K562 (cell line): ENCODE results near the gene PBRM1. TPM values are rescaled to one million over a fixed set of nuclear protein-coding genes. Genes with fewer than 3 reads are reported as not detected.

Experiments used
- ATF3 ChIP-seq, 2 experiments: fragments of 450-650 bp in 1 of 2; sonication (generic) in 1 of 2; formaldehyde crosslinking in 1 of 2; IDR thresholded peaks in 1 of 2; conservative IDR thresholded peaks in 1 of 2; 2 replicates each; pipeline versions ENCODE4 v1.6.1 to v1.8.1; 2016 to 2023; ENCODE audit warnings: mild to moderate bottlenecking in 2 of 2, moderate library complexity in 2 of 2, inconsistent platforms in 1 of 2, missing genetic modification reagents in 1 of 2
- CEBPG ChIP-seq, 3 experiments: fragments of 200-800 bp in 1 of 3; sonication (Bioruptor generic) in 1 of 3; sonication (generic) in 1 of 3; formaldehyde crosslinking in 1 of 3; IDR thresholded peaks in 2 of 3; conservative IDR thresholded peaks in 1 of 3; 2 replicates each; pipeline versions ENCODE4 v1.6.1 to v1.8.0; 2016 to 2022; ENCODE audit warnings: missing compliant biosample characterization in 2 of 3, missing genetic modification characterization in 2 of 3, mild to moderate bottlenecking in 1 of 3, missing genetic modification reagents in 1 of 3
- CHD4 ChIP-seq: fragments of 200-600 bp; sonication (generic); IDR thresholded peaks from 3 replicates; pipeline ENCODE4 v1.6.1; 2012; ENCODE audit warnings: low read depth, mild to moderate bottlenecking, mixed read lengths, low read length, inconsistent platforms; ENCODE audit not compliant: insufficient read depth, insufficient replicate concordance, poor library complexity, severe bottlenecking
- HMG20A ChIP-seq: fragments of 450-650 bp; formaldehyde crosslinking; conservative IDR thresholded peaks from 2 replicates; pipeline ENCODE4 v1.4.0; 2020; ENCODE audit warnings: mild to moderate bottlenecking, mixed read lengths
- KAT7 ChIP-seq: sonication (generic); formaldehyde crosslinking; IDR thresholded peaks from 2 replicates; pipeline ENCODE4 v1.8.0; 2022; ENCODE audit warnings: missing genetic modification reagents, mild to moderate bottlenecking, borderline replicate concordance
- OTX1 ChIP-seq: fragments of 450-650 bp; formaldehyde crosslinking; IDR thresholded peaks from 2 replicates; pipeline ENCODE4 v1.4.0; 2022; ENCODE audit warnings: mild to moderate bottlenecking
- RERE ChIP-seq: sonication (generic); formaldehyde crosslinking; IDR thresholded peaks from 2 replicates; pipeline ENCODE4 v1.8.0; 2023; ENCODE audit warnings: missing genetic modification reagents, mild to moderate bottlenecking, borderline replicate concordance
- THAP12 ChIP-seq: fragments of 250-450 bp; sonication (Bioruptor Pico); IDR thresholded peaks from 2 replicates; pipeline ENCODE4 v1.9.0; 2021; ENCODE audit warnings: mild to moderate bottlenecking, inconsistent platforms
- XRCC5 ChIP-seq: fragments of 200-400 bp; formaldehyde crosslinking; IDR thresholded peaks from 2 replicates; pipeline ENCODE4 v1.6.1; 2017; ENCODE audit warnings: low read depth, mild to moderate bottlenecking, low read length
- ZFP91 ChIP-seq: sonication (generic); formaldehyde crosslinking; IDR thresholded peaks from 2 replicates; pipeline ENCODE4 v1.8.0; 2022; ENCODE audit warnings: mild to moderate bottlenecking, missing genetic modification reagents
- ZNF57 ChIP-seq: fragments of 450-650 bp; formaldehyde crosslinking; IDR thresholded peaks from 2 replicates; pipeline ENCODE4 v1.4.0; 2020; ENCODE audit warnings: mild to moderate bottlenecking, moderate library complexity
- ZNF668 ChIP-seq: fragments of 250-450 bp; sonication (Bioruptor Pico); IDR thresholded peaks from 2 replicates; pipeline ENCODE4 v1.8.0; 2022; ENCODE audit warnings: mild to moderate bottlenecking, inconsistent platforms
- polyA plus RNA-seq, 8 experiments: library from polyadenylated mRNA; depleted of rRNA in 4 of 8; stranded (reverse) in 5 of 8; unstranded in 3 of 8; fragments of >200 nt; fragmentation: Nextera tagmentation in 2 of 8; fragmentation: Illumina TruSeq in 1 of 8; extraction: Ambion mirVana in 2 of 8; extraction: Trizol in 1 of 8; gene quantifications; 2 replicates each; pipeline versions ENCODE4 v1.2.1 to v1.2.3, GENCODE V29; 2011 to 2014; ENCODE audit warnings: inconsistent platforms in 1 of 8, missing spikeins in 1 of 8
- total RNA-seq, 7 experiments: library from RNA; depleted of rRNA in 6 of 7; stranded (reverse); fragments of >200 nt in 6 of 7; fragmentation: Illumina TruSeq in 2 of 7; extraction: Trizol in 2 of 7; gene quantifications; 2 replicates each; pipeline versions ENCODE4 v1.2.1 to v1.2.3, GENCODE V29; 2011 to 2021; ENCODE audit warnings: low replicate concordance in 1 of 7

PBRM1 gene
- total and polyA plus RNA-seq, 9 of the 15 experiments (the other 6 are each of a cell fraction or from before 2014, with no cell fraction given): 3.9 to 31.8 (median 19.0) TPM

GRCh38 chr3:52670621-52671521 lies 14.8 kb downstream of the PBRM1 start (continued):
- TF ChIP-seq ZFP91 (CRISPR knock-in tag) (no peak), THAP12 (CRISPR knock-in tag) (no peak), OTX1 (CRISPR knock-in tag) (no peak), CEBPG (CRISPR knock-in tag; IDR thresholded peaks at IDR 0.05) (peak; percentile 52), CEBPG (tag; conservative IDR thresholded peaks at IDR 0.05 in 1 of 2, IDR thresholded peaks at IDR 0.05 in 1 of 2) (peak; percentile 65 to 78), ZNF57 (no peak), KAT7 (no peak), CHD4 (no peak), ZNF668 (CRISPR knock-in tag) (no peak), XRCC5 (no peak), ATF3 (IDR thresholded peaks at IDR 0.05) (peak; percentile 79), ATF3 (CRISPR knock-in tag; conservative IDR thresholded peaks at IDR 0.05) (peak; percentile 53; the same call in 1 of the 2 replicates), HMG20A (CRISPR knock-in tag) (no peak), RERE (no peak)
